ENCODE data around the gene SHISA5.
"Not testable (repeated sequence)": the region's sequence is repeated elsewhere in the genome, so short reads cannot be mapped to it uniquely, and the experiment has no call there.

The SHISA5 gene

GRCh38 chr3:48493203-48493501, 10.8 kb downstream of the SHISA5 start:
- TF ChIP-seq CTCF (conservative IDR thresholded peaks at IDR 0.05) (no peak), ZFX (IDR thresholded peaks at IDR 0.05) (no peak)
- no peak overlapping the region for H3K27ac ChIP-seq

- TF ChIP-seq CTCF (conservative IDR thresholded peaks at IDR 0.05): no peak
- TF ChIP-seq ZFX (IDR thresholded peaks at IDR 0.05): no peak
Measured at GRCh38 chr3:48492461-48493202, 11.3 kb downstream of the SHISA5 start.

GRCh38 chr3:48486952-48487351, 17.0 kb downstream of the SHISA5 start:
- no peak overlapping the region for H3K27ac ChIP-seq
- TF ChIP-seq CTCF (conservative IDR thresholded peaks at IDR 0.05) (no peak), ZFX (IDR thresholded peaks at IDR 0.05) (no peak)

More at GRCh38 chr3:48492461-48493202, 11.3 kb downstream of the SHISA5 start:
- H3K27ac ChIP-seq: no peak overlapping the region

- not testable (repeated sequence) for H3K27ac ChIP-seq
Measured at GRCh38 chr3:48482822-48483221, 21.2 kb downstream of the SHISA5 start.

- H3K27ac ChIP-seq: not testable (repeated sequence)
Measured at GRCh38 chr3:48480891-48481290, 23.1 kb downstream of the SHISA5 start.

GRCh38 chr3:48478626-48479555, 25.1 kb downstream of the SHISA5 start:
- TF ChIP-seq CTCF (conservative IDR thresholded peaks at IDR 0.05): no peak
- no peak for TF ChIP-seq ZFX (IDR thresholded peaks at IDR 0.05)
- no peak overlapping the region for H3K27ac ChIP-seq

- no peak overlapping the region for H3K27ac ChIP-seq
- no peak for TF ChIP-seq CTCF (conservative IDR thresholded peaks at IDR 0.05)
- TF ChIP-seq ZFX (IDR thresholded peaks at IDR 0.05): no peak
Measured at GRCh38 chr3:48477959-48478520, 25.9 kb downstream of the SHISA5 start.

- H3K27ac ChIP-seq: no peak overlapping the region
- TF ChIP-seq CTCF (conservative IDR thresholded peaks at IDR 0.05) (no peak), ZFX (IDR thresholded peaks at IDR 0.05) (no peak)
Measured at GRCh38 chr3:48476426-48477053, 27.4 kb downstream of the SHISA5 start.
